ENCODE measurements around the gene HSFY1.
"Not testable (repeated sequence)": the region's sequence is repeated elsewhere in the genome, so short reads cannot be mapped to it uniquely, and the experiment has no call there.

The HSFY1 gene

GRCh38 chrY:18546420-18546819 lies at the start of gene HSFY1:
HSFY1 (plus strand) TSS chrY:18546720; CDS start chrY:18546788, 68 bp downstream.
- not testable (repeated sequence) for DNase-seq

GRCh38 chrY:18504266-18504665 lies 42.3 kb upstream of the HSFY1 start:
- not testable (repeated sequence) for DNase-seq

GRCh38 chrY:18530995-18531655 lies 15.4 kb upstream of the HSFY1 start:
- not testable (repeated sequence) for DNase-seq

GRCh38 chrY:18538952-18539351 lies 7.6 kb upstream of the HSFY1 start:
- not testable (repeated sequence) for DNase-seq

GRCh38 chrY:18553132-18553531 lies 6.6 kb downstream of the HSFY1 start:
- not testable (repeated sequence) for DNase-seq

GRCh38 chrY:18565915-18566314 lies 19.4 kb downstream of the HSFY1 start:
- DNase-seq: not testable (repeated sequence)
